Heart left ventricle (tissue), 16 donors: ENCODE data around the gene NFIA. TPM values are rescaled to one million over a fixed set of nuclear protein-coding genes. Genes with fewer than 3 reads are reported as not detected.
"Not testable (repeated sequence)": the region's sequence is repeated elsewhere in the genome, so short reads cannot be mapped to it uniquely, and the experiment has no call there.

Experiments
- ATAC-seq, 4 donors: fragments of 200-7000 bp; cut with Tn5 transposase; one replicate each; pipeline ENCODE4 v1.9.1; 2020 to 2022; ENCODE audit warnings: moderate library complexity in 4 of 4, mild to moderate bottlenecking in 3 of 4, moderate number of reproducible peaks in 1 of 4
- DNase-seq, 5 donors: peaks; one replicate each; pipeline ENCODE4 v3.0.0-alpha.2; 2020
- H3K27ac ChIP-seq, 12 donors: fragments of 200-600 bp; sonication (generic) in 4 of 12; one replicate each; pipeline versions ENCODE4 v1.5.0 to v1.8.0; 2016 to 2022; ENCODE audit warnings: mild to moderate bottlenecking in 2 of 12
- H3K27me3 ChIP-seq, 9 donors: fragments of 200-600 bp; sonication (generic) in 2 of 9; one replicate each; pipeline versions ENCODE4 v1.5.1 to v1.8.0; 2016 to 2022; ENCODE audit warnings: mild to moderate bottlenecking in 3 of 9
- H3K36me3 ChIP-seq, 9 donors: fragments of 200-600 bp; sonication (generic) in 2 of 9; one replicate each; pipeline versions ENCODE4 v1.5.0 to v1.8.0; 2018 to 2022; ENCODE audit warnings: mild to moderate bottlenecking in 2 of 9
- H3K4me1 ChIP-seq, 12 donors: fragments of 200-600 bp; sonication (generic) in 4 of 12; one replicate each; pipeline versions ENCODE4 v1.5.0 to v1.8.0; 2016 to 2022; ENCODE audit warnings: mild to moderate bottlenecking in 3 of 12
- H3K4me3 ChIP-seq, 12 donors: fragments of 200-600 bp; sonication (generic) in 4 of 12; one replicate each; pipeline versions ENCODE4 v1.5.0 to v1.8.0; 2017 to 2022; ENCODE audit warnings: mild to moderate bottlenecking in 9 of 12, moderate library complexity in 4 of 12
- H3K9me3 ChIP-seq, 12 donors: fragments of 200-600 bp; sonication (generic) in 4 of 12; one replicate each; pipeline versions ENCODE4 v1.5.0 to v1.8.0; 2016 to 2022; ENCODE audit warnings: mild to moderate bottlenecking in 1 of 12
- CTCF ChIP-seq, 12 donors: fragments of 200-600 bp; sonication (generic) in 4 of 12; IDR thresholded peaks; one replicate each; pipeline versions ENCODE4 v1.5.0 to v1.8.0; 2018 to 2022; ENCODE audit warnings: antibody characterized with exemption in 12 of 12, mild to moderate bottlenecking in 5 of 12
- POLR2A ChIP-seq, 2 donors: fragments of 450-650 bp; IDR thresholded peaks; one replicate each; pipeline ENCODE4 v1.6.1; 2017; ENCODE audit warnings: antibody characterized with exemption in 2 of 2, mild to moderate bottlenecking in 2 of 2, moderate library complexity in 2 of 2
- WGBS, 4 donors: extraction: QIAGEN DNeasy Blood & Tissue Kit in 2 of 4; methylation state at CpG; one replicate each; pipeline versions ENCODE4 v1.1.5 to v1.1.7; 2013 to 2018; 5-methylcytosine and 5-hydroxymethylcytosine counted together
- intact Hi-C, 10 donors: fragments of 100-400 bp; cut with DNase I; formaldehyde crosslinking; loops; one replicate each; pipeline versions ENCODE4 v1.11.1 to v1.14.2; 2022
- polyA plus RNA-seq, 2 donors: library from polyadenylated mRNA; stranded (reverse); fragments of 200-250 nt; gene quantifications; one replicate each; pipeline ENCODE4 v1.2.3, GENCODE V29; 2013
- total RNA-seq, 9 donors: library from RNA; depleted of rRNA in 2 of 9; stranded (reverse); fragments of >200 nt in 2 of 9; fragmentation: NEBNext Ultra II Directional in 3 of 9; extraction: Animal tissue kit (Norgen Biotek cat#: 25700) in 3 of 9; gene quantifications; one replicate each; pipeline versions ENCODE4 v1.1.0 to v1.2.4, GENCODE V29; 2016 to 2023
- donor health status: ischemic (EF 13 %, LVEDD 7.1; RV severe dilation, severe dysfunction).
- donor health status: healthy with polysubstance abuse.
- donor health status: DM: no; HTN: yes; CAD: no.
- donor health status: DM: no; HTN: no; CAD: no.
- donor health status: ischemic (EF 25% LVEDD 6.9; RV normal size, moderate dysfunction).
- donor health status: ischemic (EF 25% LVEDD 5.7; RV mildly dilated, moderate dysfunction).
- donor health status: healthy.
- donor health status: DM: yes; HTN: yes; CAD: no.
- donor health status: ischemic (EF 35%, LVEDD 5.7; RV mildly dilated, moderate dysfunction).
- donor health status: nonischemic (EF 11% LVEDD 7.7; RV severe dilation, severe dysfunction).
- donor health status: DM: yes; HTN: yes; CAD: no.
- donor health status: PGD.
- donor health status: ischemic (EF 29% LVEDD 5.4; RV normal size, mild dysfunction).
- donor health status: nonischemic (EF 23%, LVEDD 6.1; RV moderate dilation, normal function).

NFIA gene
- total and polyA plus RNA-seq, 11 donors = 12.7 to 121 (median 96.5) TPM

- ATAC-seq (no peak), DNase-seq (no peak)
- Histone ChIP-seq H3K36me3 (no peaks in the 10 kb centered on the region), H3K4me3 (no peak overlapping the region), H3K4me1 (no peaks in the 10 kb centered on the region), H3K27ac (no peak overlapping the region), H3K9me3 (no peaks in the 10 kb centered on the region), H3K27me3 (no peaks in the 10 kb centered on the region)
- TF ChIP-seq CTCF (IDR thresholded peaks at IDR 0.05) (no peak), POLR2A (IDR thresholded peaks at IDR 0.05) (no peak)
- intact Hi-C loops = no loop called here
- 72 to 91% (median 83%) methylated on average over 4 of the region's 4 CpGs for WGBS, 4 donors
These were observed 14.8 kb upstream of the NFIA start for GRCh38 chr1:61067446-61068019.

GRCh38 chr1:61070054-61070453 is 12.3 kb upstream of the NFIA start:
- H3K9me3 ChIP-seq = no peaks in the 10 kb centered on the region
- intact Hi-C loops = no loop called here

GRCh38 chr1:61071205-61072130 is 10.9 kb upstream of the NFIA start:
- 58 to 67% (median 66%) methylated on average over 6 of the region's 6 CpGs for WGBS, 4 donors
- TF ChIP-seq CTCF (IDR thresholded peaks at IDR 0.05) (no peak), POLR2A (IDR thresholded peaks at IDR 0.05) (no peak)
- no peak for DNase-seq

More at GRCh38 chr1:61070054-61070453, 12.3 kb upstream of the NFIA start:
- H3K4me3 ChIP-seq = no peak overlapping the region
- 96 to 98% (median 97%) methylated on average over 4 of the region's 4 CpGs for WGBS, 4 donors
- no peaks in the 10 kb centered on the region for H3K4me1 ChIP-seq
- H3K36me3 ChIP-seq = no peaks in the 10 kb centered on the region
- DNase-seq = no peak
- no peak for TF ChIP-seq POLR2A (IDR thresholded peaks at IDR 0.05)
- TF ChIP-seq CTCF (IDR thresholded peaks at IDR 0.05) = no peak
- H3K27ac ChIP-seq = no peak overlapping the region
- ATAC-seq = no peak
- H3K27me3 ChIP-seq = no peaks in the 10 kb centered on the region

GRCh38 chr1:61073871-61074270 is 8.5 kb upstream of the NFIA start:
- Histone ChIP-seq H3K27me3 (no peaks in the 10 kb centered on the region), H3K36me3 (no peaks in the 10 kb centered on the region), H3K4me1 (peaks cover 5 to 19% (median 13%) of the 10 kb centered on the region in 12 donors), H3K4me3 (no peak overlapping the region), H3K27ac (no peak overlapping the region), H3K9me3 (no peaks in the 10 kb centered on the region)
- no peak for TF ChIP-seq POLR2A (IDR thresholded peaks at IDR 0.05)
- TF ChIP-seq CTCF (IDR thresholded peaks at IDR 0.05) = no peak
- WGBS, 4 donors = 95 to 98% (median 96%) methylated on average over 5 of the region's 5 CpGs
- DNase-seq (no peak), ATAC-seq (no peak)
- intact Hi-C loops = no loop called here

More at GRCh38 chr1:61071205-61072130, 10.9 kb upstream of the NFIA start:
- no peak overlapping the region for H3K27ac ChIP-seq
- H3K36me3 ChIP-seq = no peaks in the 10 kb centered on the region
- intact Hi-C loops = no loop called here
- no peaks in the 10 kb centered on the region for H3K27me3 ChIP-seq
- H3K9me3 ChIP-seq = no peaks in the 10 kb centered on the region
- no peak overlapping the region for H3K4me3 ChIP-seq
- H3K4me1 ChIP-seq = peaks cover 0 to 7% (median 3%) of the 10 kb centered on the region in 12 donors
- no peak for ATAC-seq

- not testable (repeated sequence) for ATAC-seq, H3K9me3 ChIP-seq, DNase-seq, H3K27me3 ChIP-seq, H3K36me3 ChIP-seq
- WGBS, 4 donors = 77 to 83% (median 82%) methylated on average over 16 of the region's 16 CpGs
- H3K4me3 ChIP-seq = peak overlapping the region in 1 of 12 donors; percentile 56
- H3K27ac ChIP-seq = peak overlapping the region in 10 of 12 donors; percentile 75 to 98 (median 91)
- intact Hi-C loops = loop anchor here in 5 of 10 donors (2.0 to 5.0 kb wide), 5 partner anchors 19 to 376 kb away; no protein-coding TSS in a partner anchor
- peaks cover 10 to 37% (median 30%) of the 10 kb centered on the region in 12 donors for H3K4me1 ChIP-seq
These were observed 6.5 kb upstream of the NFIA start for GRCh38 chr1:61075833-61076232.
